Islet precursor cell (in vitro differentiated cells): Measurements from ENCODE around the gene DCDC2C.

ENCODE experiments used
- DNase-seq: peaks from one replicate; pipeline ENCODE4 v3.0.0-alpha.2; 2018

DCDC2C gene

GRCh38 chr2:3674066-3674845, 29.1 kb upstream of the DCDC2C start:
- DNase-seq, result no peak

DNA sequence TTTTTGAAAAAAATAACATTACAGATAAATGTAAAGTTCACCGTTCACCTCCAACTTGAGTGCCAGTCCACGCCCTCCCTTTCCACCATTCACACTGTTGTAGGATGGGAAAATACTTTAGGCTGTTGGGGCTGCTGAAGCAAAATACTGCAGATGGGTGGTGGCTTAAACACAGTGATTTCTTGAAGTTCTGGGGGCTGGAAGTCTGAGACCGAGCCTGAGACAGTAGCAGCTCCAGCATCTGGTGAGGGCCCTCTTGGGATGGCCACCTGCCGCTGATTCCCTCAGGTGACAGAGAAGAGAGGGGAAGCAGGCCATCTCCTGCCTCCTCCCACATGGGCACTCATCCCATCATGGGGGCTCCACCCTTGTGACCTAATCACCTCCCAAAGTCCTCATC, 27.7 kb upstream of the DCDC2C start:
- no peak for DNase-seq

DNA sequence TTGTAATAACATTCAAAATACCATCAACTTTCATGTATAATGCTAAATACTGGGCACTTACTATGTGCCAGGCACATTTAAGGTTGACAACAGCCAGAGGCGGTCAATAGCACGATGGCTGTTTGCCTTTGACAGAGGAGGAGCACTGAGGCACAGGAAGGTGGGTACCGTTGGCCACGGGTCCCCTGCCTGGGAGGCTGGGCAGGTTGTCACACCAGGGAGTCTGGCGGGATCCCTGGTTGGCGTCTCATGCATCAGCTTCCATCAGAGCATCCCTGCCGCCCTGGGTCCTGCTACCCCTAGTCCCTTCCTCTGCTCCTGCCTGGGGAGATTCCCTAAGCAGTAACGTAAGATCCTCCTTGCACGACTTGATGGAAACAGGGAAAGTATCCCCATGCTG, 25.9 kb upstream of the DCDC2C start:
- no peak for DNase-seq

GRCh38 chr2:3678212-3678611, 25.2 kb upstream of the DCDC2C start:
- no peak for DNase-seq

DNA sequence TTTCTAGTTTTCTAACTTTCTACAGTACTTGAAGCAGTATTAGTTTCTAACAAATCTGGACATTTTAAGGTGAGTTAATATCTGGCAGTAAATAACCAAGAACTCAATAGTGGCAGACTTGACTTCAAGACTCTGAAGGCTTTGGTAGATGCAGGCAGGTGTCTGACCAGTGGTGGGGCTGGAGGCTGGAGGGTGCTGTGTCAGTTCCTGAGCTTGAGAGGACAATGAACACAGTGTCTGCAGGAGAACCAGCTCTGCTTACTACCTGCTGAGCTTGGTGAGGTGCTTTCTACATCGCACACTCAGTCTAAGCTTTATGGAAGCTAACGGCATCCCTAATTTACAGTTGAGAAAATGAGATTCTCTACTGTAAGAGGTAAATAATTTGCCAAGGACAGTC, 24.2 kb upstream of the DCDC2C start:
- no peak for DNase-seq

DNA sequence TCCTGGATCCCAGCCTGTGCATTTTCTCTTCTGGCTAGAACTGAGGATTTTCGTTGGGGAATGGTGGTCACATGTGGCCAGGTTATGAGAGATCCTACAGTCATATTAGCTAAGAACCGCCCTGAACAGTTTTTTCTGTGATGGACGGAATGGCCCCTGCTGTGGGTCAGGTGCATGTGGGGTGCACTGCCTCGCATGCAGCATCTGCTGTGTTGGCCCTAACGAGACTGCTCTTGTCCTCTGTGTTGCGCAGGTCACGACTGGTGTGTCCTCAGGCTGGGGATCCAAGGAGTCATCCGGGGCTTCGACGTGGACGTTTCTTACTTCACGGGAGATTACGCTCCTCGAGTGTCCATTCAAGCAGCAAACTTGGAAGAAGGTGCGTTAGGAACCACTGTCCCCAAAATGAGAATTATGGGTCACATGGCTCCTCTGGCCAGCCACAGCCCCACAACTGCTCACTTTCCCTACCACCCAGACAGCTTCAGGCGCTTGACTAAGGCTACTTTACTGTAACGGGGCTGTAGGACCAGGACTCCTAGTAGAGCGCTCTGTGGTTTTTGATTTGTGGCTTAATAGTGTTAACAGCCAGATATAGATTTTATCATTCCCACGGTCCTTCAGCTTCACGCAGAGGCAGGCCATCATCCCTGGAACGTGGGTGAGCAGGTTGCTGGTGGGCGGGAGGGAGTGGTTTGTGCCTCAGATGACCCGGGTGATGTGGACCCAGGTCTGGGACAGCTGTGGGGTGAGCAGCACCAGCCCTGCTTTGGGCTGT, 23.6 kb upstream of the DCDC2C start:
- DNase-seq, result no peak

GRCh38 chr2:3680548-3681345, 22.6 kb upstream of the DCDC2C start:
- DNase-seq, result no peak

GRCh38 chr2:3681625-3682024, 21.8 kb upstream of the DCDC2C start:
- no peak for DNase-seq

- no peak for DNase-seq
Observed at GRCh38 chr2:3682811-3683210, 20.6 kb upstream of the DCDC2C start.

DNA sequence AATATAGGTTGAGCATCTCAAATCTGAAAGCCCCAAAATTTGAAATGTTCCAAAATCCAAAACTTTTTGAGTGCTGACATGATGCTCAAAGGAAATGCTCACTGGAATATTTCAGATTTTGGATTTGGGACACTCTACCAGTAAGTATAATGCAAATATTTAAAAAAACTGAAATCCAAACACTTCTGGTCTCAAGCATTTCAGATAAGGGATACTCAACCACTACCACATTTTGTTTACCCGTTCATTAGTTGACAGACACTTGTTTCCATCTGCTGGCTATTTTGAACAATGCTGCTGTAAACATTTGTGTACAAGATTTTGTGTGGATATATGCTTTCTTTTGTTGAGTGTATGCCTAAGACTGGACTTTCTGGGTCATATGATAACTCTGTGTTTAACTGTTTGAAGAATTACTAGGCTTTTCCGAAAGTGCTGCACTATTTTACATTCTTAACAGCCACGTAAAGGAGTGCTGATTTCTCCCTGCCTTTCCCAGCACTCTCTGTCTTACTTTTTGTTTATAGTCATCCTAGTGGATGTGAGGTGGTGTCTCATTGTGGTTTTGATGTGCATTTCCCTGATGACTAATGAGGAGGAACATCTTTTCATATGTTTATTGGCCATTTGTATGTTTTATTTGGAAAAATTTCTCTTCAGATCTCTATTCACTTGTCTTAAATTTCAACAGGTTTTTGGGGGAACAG, 19.5 kb upstream of the DCDC2C start:
- DNase-seq, result no peak

DNA sequence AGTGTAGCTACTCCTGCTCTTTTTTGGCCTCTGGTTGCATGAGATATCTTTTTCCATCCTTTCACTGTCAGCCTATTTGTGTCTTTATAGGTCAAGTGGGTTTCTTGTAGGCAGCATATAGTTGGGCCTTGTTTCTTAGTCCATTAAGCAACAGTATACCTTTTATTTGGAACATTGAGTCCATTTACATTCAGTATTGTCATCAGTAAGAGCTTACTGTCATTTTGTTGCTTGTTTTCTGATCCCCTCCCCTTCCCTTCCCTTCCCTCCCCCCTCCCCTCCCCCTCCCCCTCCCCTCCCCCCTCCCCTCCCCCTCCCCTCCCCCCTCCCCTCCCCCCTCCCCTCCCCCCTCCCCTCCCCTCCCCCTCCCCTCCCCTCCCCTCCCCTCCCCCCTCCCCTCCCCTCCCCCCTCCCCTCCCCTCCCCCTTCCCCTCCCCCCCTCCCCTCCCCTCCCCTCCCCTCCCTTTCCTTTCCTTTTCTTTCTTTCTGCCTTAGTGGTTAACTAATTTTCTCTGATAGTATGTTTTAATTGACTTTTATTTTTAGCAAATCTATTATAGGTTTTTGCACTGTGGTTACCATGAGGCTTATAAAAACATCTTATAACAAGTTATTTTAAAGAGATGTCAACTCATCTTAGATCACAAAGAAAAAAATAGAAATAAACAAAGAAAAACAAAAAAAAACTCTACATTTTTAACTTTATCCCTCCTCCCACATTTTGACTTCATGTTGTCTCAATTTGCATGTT, 13.2 kb upstream of the DCDC2C start:
- DNase-seq, result no peak

- DNase-seq, result no peak
Observed at GRCh38 chr2:3692375-3692774, 11.0 kb upstream of the DCDC2C start.

GRCh38 chr2:3696545-3696944, 6.8 kb upstream of the DCDC2C start:
- DNase-seq, result no peak

DNA sequence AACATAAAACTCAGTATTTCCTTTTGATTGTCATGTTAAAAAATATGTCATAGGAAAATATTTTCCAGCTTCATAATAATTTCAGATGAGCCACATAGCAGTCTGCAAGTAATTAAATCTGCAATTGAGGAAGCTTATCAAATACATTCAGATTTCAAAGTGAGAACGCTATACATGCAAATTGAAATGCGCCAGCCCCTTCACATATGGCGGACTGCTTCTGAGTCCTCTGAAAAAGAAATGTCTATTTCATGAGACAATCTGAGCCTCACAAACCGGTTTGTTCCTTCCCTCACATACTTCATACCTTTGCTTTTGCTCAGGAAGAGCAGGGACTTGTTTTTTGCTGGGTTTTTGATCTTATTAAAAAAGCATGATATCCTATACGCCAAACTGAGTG, 2.3 kb upstream of the DCDC2C start:
- DNase-seq, result no peak

GRCh38 chr2:3703757-3704355, 481 bp downstream of the DCDC2C start:
- DNase-seq, result no peak

GRCh38 chr2:3704692-3705091, 1.3 kb downstream of the DCDC2C start:
- no peak for DNase-seq

DNA sequence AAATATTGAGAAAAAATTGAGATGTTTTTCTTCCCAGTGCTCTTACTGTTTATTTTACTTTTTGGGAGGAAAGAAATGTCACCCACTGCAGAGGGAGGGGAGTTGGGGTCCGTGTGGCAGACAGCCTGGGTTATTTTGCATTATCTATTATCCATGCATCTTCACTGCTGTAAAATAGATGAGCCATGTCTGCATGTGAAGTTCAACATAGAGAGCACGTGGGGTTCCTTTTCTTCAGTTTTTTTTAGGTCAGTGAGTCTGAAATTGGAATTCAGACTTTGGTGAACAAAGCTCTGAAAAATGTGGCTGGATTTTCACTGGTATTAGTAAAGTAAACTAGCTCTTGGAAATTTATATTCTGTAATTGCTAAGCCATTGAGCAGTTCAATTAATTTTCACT, 2.4 kb downstream of the DCDC2C start:
- no peak for DNase-seq

DNA sequence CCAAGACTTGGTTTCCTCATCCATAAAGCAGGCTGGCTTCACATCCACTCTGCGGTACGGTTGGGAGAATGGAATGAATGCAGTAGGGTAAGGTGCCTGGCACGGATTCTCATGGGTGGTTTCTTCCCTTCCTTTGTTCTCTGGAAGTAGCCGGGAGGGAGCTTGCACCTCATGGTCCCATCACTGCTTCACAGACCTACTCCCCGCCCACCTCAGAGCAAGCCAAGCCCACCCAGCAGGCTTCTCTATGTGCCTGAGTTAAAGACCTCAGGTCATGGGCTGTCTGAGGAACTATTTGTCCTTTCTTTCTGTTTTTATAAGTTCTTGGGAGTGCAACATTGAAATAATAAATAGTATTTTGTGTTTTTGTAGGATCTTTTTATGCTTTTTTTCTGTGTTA, 3.5 kb downstream of the DCDC2C start:
- DNase-seq, result no peak

DNA sequence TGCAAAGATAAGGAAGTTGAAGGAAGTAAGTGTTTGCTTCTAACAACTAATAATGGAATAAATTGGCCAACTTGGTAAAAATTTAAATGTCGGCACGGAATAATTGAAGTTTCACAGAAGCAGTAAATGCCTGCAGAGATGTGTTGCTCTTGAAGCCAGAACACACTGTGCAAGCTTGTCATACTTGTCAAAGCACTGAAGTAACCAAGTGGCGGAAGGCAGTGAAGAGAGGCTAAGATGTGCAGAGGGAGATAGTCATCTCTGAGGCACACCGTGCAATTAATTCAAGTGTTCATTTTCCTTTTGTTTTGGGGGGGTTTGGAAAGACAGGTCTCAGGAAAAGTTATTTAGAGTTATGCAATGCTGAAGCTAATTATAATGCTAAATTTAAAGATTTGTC, 5.2 kb downstream of the DCDC2C start:
- no peak for DNase-seq

- DNase-seq, result no peak
Observed at GRCh38 chr2:3709225-3709624, 5.8 kb downstream of the DCDC2C start.

DNA sequence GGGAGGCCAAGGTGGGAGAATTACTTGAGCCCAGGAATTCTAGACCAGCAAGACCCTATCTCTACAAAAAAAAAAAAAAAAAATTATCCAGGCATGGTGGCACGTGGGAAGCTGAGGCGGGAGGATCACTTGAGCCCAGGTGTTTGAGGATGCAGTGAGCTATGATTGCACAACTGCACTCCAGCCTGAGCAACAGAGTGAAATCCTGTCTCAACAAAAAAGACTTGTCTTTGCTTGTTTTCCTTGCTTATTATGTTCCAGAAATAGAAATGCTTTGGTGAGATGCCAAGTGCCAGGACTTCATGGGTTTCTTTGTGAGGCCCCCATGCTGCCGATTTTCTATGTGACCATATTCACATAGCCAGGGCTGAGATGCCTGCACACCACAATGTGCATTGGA, 9.0 kb downstream of the DCDC2C start:
- DNase-seq, result no peak
